ENCODE results near the gene DNAJB12.

DNAJB12 gene

GRCh38 chr10:72389716-72390115 lies 35.0 kb upstream of the DNAJB12 start:
- no peak overlapping the region for H2AFZ ChIP-seq (ENCODE audit: low read length)
- no peak overlapping the region for H3K4me2 ChIP-seq (ENCODE audit: insufficient read depth, low read length, poor library complexity, severe bottlenecking)
- H3K79me1 ChIP-seq (ENCODE audit: low read depth, low read length), result peaks cover 1% of the 10 kb centered on the region
- H3K9ac ChIP-seq (ENCODE audit: low read depth, low read length, poor library complexity), result no peak overlapping the region
- H3K14ac ChIP-seq (ENCODE audit: low read length), result no peak overlapping the region
- H3K4me1 ChIP-seq (ENCODE audit: control insufficient read depth in 2 of 2, insufficient read depth in 1 of 2, low read depth in 1 of 2, low read length in 2 of 2), result peaks cover 5 to 13% of the 10 kb centered on the region in 2 donors
- no peak for DNase-seq (ENCODE audit: low spot score)
- no peak overlapping the region for H2BK12ac ChIP-seq (ENCODE audit: low read length)
- H2BK5ac ChIP-seq (ENCODE audit: low read length), result no peak overlapping the region
- peaks cover 0 to 4% of the 10 kb centered on the region in 2 donors for H3K36me3 ChIP-seq (replicated peaks in 1 of 2; ENCODE audit: control insufficient read depth in 2 of 2, insufficient read depth in 2 of 2, low read length in 2 of 2)
- H2BK120ac ChIP-seq (ENCODE audit: low read depth, low read length), result no peak overlapping the region
- no peak overlapping the region for H2AK5ac ChIP-seq (ENCODE audit: low read depth, low read length)
- no peak overlapping the region for H3K4ac ChIP-seq (ENCODE audit: low read length)
- H4K8ac ChIP-seq (ENCODE audit: low read depth, low read length), result no peak overlapping the region
- H3K9me3 ChIP-seq (replicated peaks in 1 of 2; ENCODE audit: control insufficient read depth in 2 of 2, insufficient read depth in 1 of 2, low read depth in 1 of 2, low read length in 2 of 2), result no peaks in the 10 kb centered on the region
- H4K91ac ChIP-seq (ENCODE audit: low read depth, low read length, poor library complexity), result no peak overlapping the region
- no peak overlapping the region for H3K23ac ChIP-seq (ENCODE audit: low read depth, low read length, poor library complexity)
- H3K4me3 ChIP-seq (ENCODE audit: low read length in 2 of 2), result no peak overlapping the region
- H3K27me3 ChIP-seq (ENCODE audit: control insufficient read depth in 3 of 3, insufficient read depth in 3 of 3, low read depth in 1 of 3, low read length in 3 of 3), result no peaks in the 10 kb centered on the region
- no peak overlapping the region for H3K27ac ChIP-seq (replicated peaks; ENCODE audit: low read length)
- no CpG with 5 or more reads among the region's 5 CpGs for WGBS, 2 donors (ENCODE audit: extremely low coverage in 2 of 2, insufficient read length in 2 of 2, insufficient replicate concordance in 1 of 2)
- no peak overlapping the region for H2BK15ac ChIP-seq (ENCODE audit: low read length)
- H3K18ac ChIP-seq (ENCODE audit: low read length), result no peak overlapping the region

GRCh38 chr10:72389014-72389413 lies 34.3 kb upstream of the DNAJB12 start:
- no peak overlapping the region for H2BK12ac ChIP-seq (ENCODE audit: low read length)
- no peak overlapping the region for H3K9ac ChIP-seq (ENCODE audit: low read depth, low read length, poor library complexity)
- no peak overlapping the region for H4K91ac ChIP-seq (ENCODE audit: low read depth, low read length, poor library complexity)
- peak overlapping the region; percentile 58 for H4K8ac ChIP-seq (ENCODE audit: low read depth, low read length)
- no peak overlapping the region for H2AFZ ChIP-seq (ENCODE audit: low read length)
- H3K27me3 ChIP-seq (ENCODE audit: control insufficient read depth in 3 of 3, insufficient read depth in 3 of 3, low read depth in 1 of 3, low read length in 3 of 3), result no peaks in the 10 kb centered on the region
- H2BK5ac ChIP-seq (ENCODE audit: low read length), result no peak overlapping the region
- H3K79me1 ChIP-seq (ENCODE audit: low read depth, low read length), result peaks cover 1% of the 10 kb centered on the region
- no peak overlapping the region for H3K14ac ChIP-seq (ENCODE audit: low read length)
- H3K18ac ChIP-seq (ENCODE audit: low read length), result no peak overlapping the region
- no peak overlapping the region for H2BK120ac ChIP-seq (ENCODE audit: low read depth, low read length)
- no peak for DNase-seq (ENCODE audit: low spot score)
- no peaks in the 10 kb centered on the region for H3K9me3 ChIP-seq (replicated peaks in 1 of 2; ENCODE audit: control insufficient read depth in 2 of 2, insufficient read depth in 1 of 2, low read depth in 1 of 2, low read length in 2 of 2)
- H3K4me3 ChIP-seq (ENCODE audit: low read length in 2 of 2), result no peak overlapping the region
- WGBS, 2 donors (ENCODE audit: extremely low coverage in 2 of 2, insufficient read length in 2 of 2, insufficient replicate concordance in 1 of 2), result no CpG with 5 or more reads among the region's 1 CpG
- H3K4ac ChIP-seq (ENCODE audit: low read length), result no peak overlapping the region
- no peak overlapping the region for H2BK15ac ChIP-seq (ENCODE audit: low read length)
- H3K27ac ChIP-seq (replicated peaks; ENCODE audit: low read length), result no peak overlapping the region
- H3K4me1 ChIP-seq (ENCODE audit: control insufficient read depth in 2 of 2, insufficient read depth in 1 of 2, low read depth in 1 of 2, low read length in 2 of 2), result peaks cover 5 to 13% of the 10 kb centered on the region in 2 donors
- no peak overlapping the region for H3K23ac ChIP-seq (ENCODE audit: low read depth, low read length, poor library complexity)
- peaks cover 0 to 4% of the 10 kb centered on the region in 2 donors for H3K36me3 ChIP-seq (replicated peaks in 1 of 2; ENCODE audit: control insufficient read depth in 2 of 2, insufficient read depth in 2 of 2, low read length in 2 of 2)
- no peak overlapping the region for H2AK5ac ChIP-seq (ENCODE audit: low read depth, low read length)
- no peak overlapping the region for H3K4me2 ChIP-seq (ENCODE audit: insufficient read depth, low read length, poor library complexity, severe bottlenecking)

GRCh38 chr10:72388062-72388461 lies 33.3 kb upstream of the DNAJB12 start:
- Histone ChIP-seq H3K14ac (ENCODE audit: low read length) (no peak overlapping the region), H2BK5ac (ENCODE audit: low read length) (no peak overlapping the region), H4K8ac (ENCODE audit: low read depth, low read length) (no peak overlapping the region), H2BK120ac (ENCODE audit: low read depth, low read length) (no peak overlapping the region), H3K79me1 (ENCODE audit: low read depth, low read length) (no peaks in the 10 kb centered on the region), H3K9ac (ENCODE audit: low read depth, low read length, poor library complexity) (no peak overlapping the region), H4K91ac (ENCODE audit: low read depth, low read length, poor library complexity) (no peak overlapping the region), H3K4ac (ENCODE audit: low read length) (no peak overlapping the region), H3K18ac (ENCODE audit: low read length) (no peak overlapping the region), H3K4me1 (ENCODE audit: control insufficient read depth in 2 of 2, insufficient read depth in 1 of 2, low read depth in 1 of 2, low read length in 2 of 2) (peaks cover 5 to 13% of the 10 kb centered on the region in 2 donors), H2AK5ac (ENCODE audit: low read depth, low read length) (no peak overlapping the region), H3K9me3 (replicated peaks in 1 of 2; ENCODE audit: control insufficient read depth in 2 of 2, insufficient read depth in 1 of 2, low read depth in 1 of 2, low read length in 2 of 2) (no peaks in the 10 kb centered on the region), H3K4me3 (ENCODE audit: low read length in 2 of 2) (no peak overlapping the region), H3K27me3 (ENCODE audit: control insufficient read depth in 3 of 3, insufficient read depth in 3 of 3, low read depth in 1 of 3, low read length in 3 of 3) (no peaks in the 10 kb centered on the region), H3K23ac (ENCODE audit: low read depth, low read length, poor library complexity) (no peak overlapping the region), H3K36me3 (replicated peaks in 1 of 2; ENCODE audit: control insufficient read depth in 2 of 2, insufficient read depth in 2 of 2, low read length in 2 of 2) (no peaks in the 10 kb centered on the region), H2BK12ac (ENCODE audit: low read length) (no peak overlapping the region), H3K27ac (replicated peaks; ENCODE audit: low read length) (no peak overlapping the region), H2AFZ (ENCODE audit: low read length) (no peak overlapping the region), H2BK15ac (ENCODE audit: low read length) (no peak overlapping the region), H3K4me2 (ENCODE audit: insufficient read depth, low read length, poor library complexity, severe bottlenecking) (no peak overlapping the region)
- WGBS, 2 donors (ENCODE audit: extremely low coverage in 2 of 2, insufficient read length in 2 of 2, insufficient replicate concordance in 1 of 2), result no CpG with 5 or more reads among the region's 5 CpGs
- DNase-seq (ENCODE audit: low spot score), result no peak

GRCh38 chr10:72386916-72387586 lies 32.3 kb upstream of the DNAJB12 start:
- WGBS, 2 donors (ENCODE audit: extremely low coverage in 2 of 2, insufficient read length in 2 of 2, insufficient replicate concordance in 1 of 2), result no CpG with 5 or more reads among the region's 3 CpGs

More at GRCh38 chr10:72386916-72387586, 32.3 kb upstream of the DNAJB12 start:
- H3K36me3 ChIP-seq (replicated peaks in 1 of 2; ENCODE audit: control insufficient read depth in 2 of 2, insufficient read depth in 2 of 2, low read length in 2 of 2), result no peaks in the 10 kb centered on the region
- H2BK12ac ChIP-seq (ENCODE audit: low read length), result no peak overlapping the region
- no peak overlapping the region for H3K4ac ChIP-seq (ENCODE audit: low read length)
- H3K9me3 ChIP-seq (replicated peaks in 1 of 2; ENCODE audit: control insufficient read depth in 2 of 2, insufficient read depth in 1 of 2, low read depth in 1 of 2, low read length in 2 of 2), result no peaks in the 10 kb centered on the region
- no peak overlapping the region for H2BK5ac ChIP-seq (ENCODE audit: low read length)
- H3K4me1 ChIP-seq (ENCODE audit: control insufficient read depth in 2 of 2, insufficient read depth in 1 of 2, low read depth in 1 of 2, low read length in 2 of 2), result peaks cover 3 to 13% of the 10 kb centered on the region in 2 donors
- H3K14ac ChIP-seq (ENCODE audit: low read length), result no peak overlapping the region
- H3K79me1 ChIP-seq (ENCODE audit: low read depth, low read length), result no peaks in the 10 kb centered on the region
- H3K27ac ChIP-seq (replicated peaks; ENCODE audit: low read length), result no peak overlapping the region
- H4K8ac ChIP-seq (ENCODE audit: low read depth, low read length), result no peak overlapping the region
- H2BK120ac ChIP-seq (ENCODE audit: low read depth, low read length), result no peak overlapping the region
- no peak overlapping the region for H3K4me2 ChIP-seq (ENCODE audit: insufficient read depth, low read length, poor library complexity, severe bottlenecking)
- no peak overlapping the region for H4K91ac ChIP-seq (ENCODE audit: low read depth, low read length, poor library complexity)
- H3K27me3 ChIP-seq (ENCODE audit: control insufficient read depth in 3 of 3, insufficient read depth in 3 of 3, low read depth in 1 of 3, low read length in 3 of 3), result no peaks in the 10 kb centered on the region
- H2AK5ac ChIP-seq (ENCODE audit: low read depth, low read length), result no peak overlapping the region
- no peak overlapping the region for H2BK15ac ChIP-seq (ENCODE audit: low read length)
- no peak overlapping the region for H3K4me3 ChIP-seq (ENCODE audit: low read length in 2 of 2)
- H3K9ac ChIP-seq (ENCODE audit: low read depth, low read length, poor library complexity), result no peak overlapping the region
- DNase-seq (ENCODE audit: low spot score), result no peak
- H2AFZ ChIP-seq (ENCODE audit: low read length), result no peak overlapping the region
- H3K23ac ChIP-seq (ENCODE audit: low read depth, low read length, poor library complexity), result no peak overlapping the region
- H3K18ac ChIP-seq (ENCODE audit: low read length), result no peak overlapping the region
